Measurements from ENCODE around the gene FRK. TPM values are rescaled to one million over a fixed set of nuclear protein-coding genes. Genes with fewer than 3 reads are reported as not detected.

The FRK gene
- total and polyA plus RNA-seq, 7 donors = 0.16 to 6.5 (median 0.71) TPM

DNA sequence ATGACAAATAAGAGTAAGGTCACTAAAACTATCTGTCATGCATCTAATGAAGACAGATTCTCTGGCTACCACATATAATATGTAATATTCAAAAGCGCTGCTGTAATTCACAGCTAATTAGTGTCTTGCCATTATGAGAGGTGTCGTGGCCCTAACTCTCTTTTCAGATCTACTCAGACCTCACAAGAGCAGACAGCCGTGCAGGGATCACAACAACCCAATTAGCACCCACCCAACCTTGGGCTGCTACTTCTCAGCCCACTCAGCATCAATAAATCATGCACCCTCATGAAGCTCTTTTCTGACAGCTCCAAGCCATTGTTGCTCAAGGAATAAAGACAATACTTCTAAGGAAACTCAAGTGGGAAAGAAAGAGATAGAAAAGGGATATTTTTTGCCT lies 61.5 kb downstream of the FRK start:
- no peaks in the 10 kb centered on the region for H3K36me3 ChIP-seq
- WGBS, 2 donors = 88 to 94% methylated on average over 3 of the region's 3 CpGs
- no peaks in the 10 kb centered on the region for H3K9me3 ChIP-seq
- no peaks in the 10 kb centered on the region for H3K4me1 ChIP-seq
- DNase-seq = no peak
- H3K27ac ChIP-seq = no peak overlapping the region
- H3K4me3 ChIP-seq = no peak overlapping the region
- TF ChIP-seq POLR2A (IDR thresholded peaks at IDR 0.05) (no peak), EP300 (IDR thresholded peaks at IDR 0.05) (no peak), POLR2AphosphoS5 (IDR thresholded peaks at IDR 0.05) (no peak)
- H3K27me3 ChIP-seq = no peaks in the 10 kb centered on the region
- intact Hi-C loops (cut with DNase I) = no loop called here

DNA sequence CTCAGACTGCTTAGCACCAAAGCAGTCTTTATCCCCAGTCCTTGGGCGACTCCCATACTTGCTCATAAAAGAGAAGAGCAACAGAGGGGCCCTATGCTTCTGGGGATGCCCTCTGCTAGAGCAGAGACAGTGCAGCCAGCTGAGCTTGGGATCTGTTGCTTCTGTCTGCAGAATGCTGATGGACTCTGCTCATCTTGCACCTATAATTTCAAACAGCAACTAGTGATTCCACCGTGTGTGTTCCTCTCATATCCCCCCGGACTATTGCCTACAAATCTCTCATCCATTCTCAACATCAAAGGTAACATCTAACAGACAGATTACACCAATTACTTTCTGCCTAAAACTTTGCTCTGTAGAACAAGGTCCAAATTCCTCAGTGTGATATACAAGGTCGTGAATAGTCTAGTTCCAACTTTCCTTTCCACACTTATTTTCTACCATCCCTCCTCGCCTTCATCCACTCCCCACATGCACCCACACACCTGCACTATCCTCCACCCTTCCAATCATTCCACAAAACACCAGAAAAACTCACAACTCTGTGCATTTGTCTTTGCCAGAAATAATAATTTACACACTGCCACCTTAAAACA lies 62.6 kb downstream of the FRK start:
- WGBS, 2 donors = 68 to 84% methylated on average over 5 of the region's 5 CpGs
- Histone ChIP-seq H3K27me3 (no peaks in the 10 kb centered on the region), H3K4me1 (no peaks in the 10 kb centered on the region), H3K9me3 (no peaks in the 10 kb centered on the region), H3K27ac (no peak overlapping the region), H3K36me3 (no peaks in the 10 kb centered on the region), H3K4me3 (no peak overlapping the region)
- DNase-seq = no peak
- intact Hi-C loops (cut with DNase I) = no loop called here
- TF ChIP-seq POLR2A (IDR thresholded peaks at IDR 0.05) (no peak), POLR2AphosphoS5 (IDR thresholded peaks at IDR 0.05) (no peak), EP300 (IDR thresholded peaks at IDR 0.05) (no peak)
- TF ChIP-seq, protein P1, sequence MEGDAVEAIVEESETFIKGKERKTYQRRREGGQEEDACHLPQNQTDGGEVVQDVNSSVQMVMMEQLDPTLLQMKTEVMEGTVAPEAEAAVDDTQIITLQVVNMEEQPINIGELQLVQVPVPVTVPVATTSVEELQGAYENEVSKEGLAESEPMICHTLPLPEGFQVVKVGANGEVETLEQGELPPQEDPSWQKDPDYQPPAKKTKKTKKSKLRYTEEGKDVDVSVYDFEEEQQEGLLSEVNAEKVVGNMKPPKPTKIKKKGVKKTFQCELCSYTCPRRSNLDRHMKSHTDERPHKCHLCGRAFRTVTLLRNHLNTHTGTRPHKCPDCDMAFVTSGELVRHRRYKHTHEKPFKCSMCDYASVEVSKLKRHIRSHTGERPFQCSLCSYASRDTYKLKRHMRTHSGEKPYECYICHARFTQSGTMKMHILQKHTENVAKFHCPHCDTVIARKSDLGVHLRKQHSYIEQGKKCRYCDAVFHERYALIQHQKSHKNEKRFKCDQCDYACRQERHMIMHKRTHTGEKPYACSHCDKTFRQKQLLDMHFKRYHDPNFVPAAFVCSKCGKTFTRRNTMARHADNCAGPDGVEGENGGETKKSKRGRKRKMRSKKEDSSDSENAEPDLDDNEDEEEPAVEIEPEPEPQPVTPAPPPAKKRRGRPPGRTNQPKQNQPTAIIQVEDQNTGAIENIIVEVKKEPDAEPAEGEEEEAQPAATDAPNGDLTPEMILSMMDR (IDR thresholded peaks at IDR 0.05) = no peak

DNA sequence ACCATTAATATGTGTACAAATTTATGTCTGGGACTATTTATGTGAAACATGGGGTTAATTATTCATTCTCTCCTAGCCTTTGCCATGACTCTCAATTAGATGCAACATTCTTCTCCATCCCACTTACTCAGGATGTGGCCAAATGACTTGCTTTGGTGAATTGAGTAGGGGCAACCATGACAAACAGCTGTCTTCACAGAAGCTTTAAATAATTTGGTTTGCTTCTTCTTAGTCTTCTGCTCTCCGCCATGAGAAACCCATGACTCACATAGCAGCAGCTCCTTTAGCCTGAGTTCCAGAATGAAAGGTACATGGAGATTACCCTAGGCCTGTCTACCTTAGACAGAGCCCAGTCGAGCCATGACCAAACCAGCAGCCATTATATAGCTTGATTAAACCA lies 74.7 kb downstream of the FRK start:
- Histone ChIP-seq H3K9me3 (peaks cover 0 to 2% (median 0%) of the 10 kb centered on the region in 4 donors), H3K27ac (no peak overlapping the region), H3K27me3 (no peaks in the 10 kb centered on the region), H3K4me1 (no peaks in the 10 kb centered on the region), H3K36me3 (no peaks in the 10 kb centered on the region), H3K4me3 (no peak overlapping the region)
- 92 to 94% methylated on average over 2 of the region's 2 CpGs for WGBS, 2 donors
- no peak for DNase-seq
- intact Hi-C loops (cut with DNase I) = no loop called here
- TF ChIP-seq, protein P1 (IDR thresholded peaks at IDR 0.05) = no peak
- TF ChIP-seq EP300 (IDR thresholded peaks at IDR 0.05) (no peak), POLR2A (IDR thresholded peaks at IDR 0.05) (no peak), POLR2AphosphoS5 (IDR thresholded peaks at IDR 0.05) (no peak)

DNA sequence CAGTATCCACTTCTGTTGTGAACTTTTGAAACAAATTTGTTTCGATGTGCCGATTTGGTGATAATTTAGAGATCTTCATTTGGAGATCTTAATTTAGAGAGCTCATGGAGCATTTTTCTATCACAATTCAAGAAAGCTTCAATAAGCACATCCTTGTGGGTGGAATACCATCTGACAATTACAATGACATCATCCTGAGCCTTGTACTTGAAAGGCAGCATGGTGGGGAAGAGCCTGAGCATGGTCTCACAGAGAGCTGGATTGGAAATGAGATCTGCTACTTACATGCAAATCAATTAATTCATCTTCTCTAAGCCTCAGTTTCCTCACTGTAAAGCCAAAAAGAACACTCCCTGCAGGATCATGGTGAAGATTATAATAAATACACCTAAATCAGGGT lies 75.9 kb downstream of the FRK start:
- H3K4me1 ChIP-seq = no peaks in the 10 kb centered on the region
- no peaks in the 10 kb centered on the region for H3K27me3 ChIP-seq
- 79 to 99% methylated on average over 2 of the region's 2 CpGs for WGBS, 2 donors
- DNase-seq = no peak
- no peaks in the 10 kb centered on the region for H3K9me3 ChIP-seq
- H3K27ac ChIP-seq = no peak overlapping the region
- intact Hi-C loops (cut with DNase I) = no loop called here
- H3K36me3 ChIP-seq = no peaks in the 10 kb centered on the region
- no peak overlapping the region for H3K4me3 ChIP-seq
- TF ChIP-seq POLR2A (IDR thresholded peaks at IDR 0.05) = no peak
- TF ChIP-seq POLR2AphosphoS5 (IDR thresholded peaks at IDR 0.05) = no peak
- TF ChIP-seq, protein P1 (IDR thresholded peaks at IDR 0.05) = no peak
- no peak for TF ChIP-seq EP300 (IDR thresholded peaks at IDR 0.05)

DNA sequence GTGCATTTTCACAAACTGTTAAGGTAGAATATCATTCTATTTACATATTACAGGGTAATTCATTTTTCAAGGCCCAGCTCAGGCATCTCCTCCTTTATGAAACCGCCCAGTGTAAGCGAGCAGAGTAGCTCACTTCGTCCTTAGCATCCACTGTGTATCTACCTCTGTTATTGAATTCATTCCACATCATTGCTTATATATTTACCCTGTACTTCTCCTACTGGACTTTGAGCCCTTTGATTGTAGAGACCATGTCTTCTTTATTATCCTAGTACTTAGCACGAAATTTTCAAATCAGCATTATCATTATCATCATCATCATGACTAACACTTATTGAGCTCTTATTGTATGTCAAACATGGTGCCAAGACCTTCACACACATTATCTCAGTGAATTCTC lies 76.7 kb downstream of the FRK start:
- Histone ChIP-seq H3K36me3 (no peaks in the 10 kb centered on the region), H3K4me1 (no peaks in the 10 kb centered on the region), H3K9me3 (no peaks in the 10 kb centered on the region), H3K27ac (no peak overlapping the region), H3K4me3 (no peak overlapping the region), H3K27me3 (no peaks in the 10 kb centered on the region)
- no peak for DNase-seq
- TF ChIP-seq POLR2A (IDR thresholded peaks at IDR 0.05) = no peak
- TF ChIP-seq, protein P1 (IDR thresholded peaks at IDR 0.05) = no peak
- no peak for TF ChIP-seq EP300 (IDR thresholded peaks at IDR 0.05)
- TF ChIP-seq POLR2AphosphoS5 (IDR thresholded peaks at IDR 0.05) = no peak
- WGBS, 2 donors = 40 to 76% methylated on average over 4 of the region's 4 CpGs
- intact Hi-C loops (cut with DNase I) = no loop called here

Measured in sigmoid colon (tissue), 7 donors.